SU-DHL-6 (cell line): ENCODE results near the gene RTRAF.

ENCODE experiments used
- H2AFZ ChIP-seq: fragments of 200-600 bp; sonication (generic); 2 replicates; pipeline ENCODE4 v1.6.1; 2014; ENCODE audit warnings: low read depth, mild to moderate bottlenecking, moderate library complexity, mixed read lengths, antibody characterized with exemption, low read length; ENCODE audit not compliant: severe bottlenecking
- H3F3A ChIP-seq: fragments of 200-600 bp; shearing (Covaris generic); 2 replicates; pipeline ENCODE4 v1.6.0; 2016; ENCODE audit warnings: antibody characterized with exemption, mild to moderate bottlenecking; ENCODE audit not compliant: insufficient read depth
- H3K27ac ChIP-seq: fragments of 200-600 bp; sonication (generic); 2 replicates; pipeline ENCODE4 v1.5.1; 2016; ENCODE audit warnings: low read depth, mild to moderate bottlenecking, low read length, moderate library complexity, mixed read lengths
- H3K27me3 ChIP-seq: fragments of 200-600 bp; sonication (generic), shearing (Covaris generic); 2 replicates; pipeline ENCODE4 v1.6.0; 2014; ENCODE audit warnings: mild to moderate bottlenecking, low read length
- H3K36me3 ChIP-seq: fragments of 200-600 bp; sonication (generic); 2 replicates; pipeline ENCODE4 v1.6.1; 2014; ENCODE audit warnings: mild to moderate bottlenecking, low read length, mixed read lengths
- H3K4me2 ChIP-seq: fragments of 300-600, 200-600 bp; shearing (Covaris generic), sonication (generic); 2 replicates; pipeline ENCODE4 v1.6.0; 2014; ENCODE audit warnings: low read length, low read depth, mild to moderate bottlenecking; ENCODE audit not compliant: poor library complexity, severe bottlenecking
- H3K4me3 ChIP-seq: fragments of 200-600 bp; sonication (generic); 2 replicates; pipeline ENCODE4 v1.5.1; 2014; ENCODE audit warnings: antibody characterized with exemption, low read length, mild to moderate bottlenecking, mixed read lengths; ENCODE audit not compliant: insufficient read depth, poor library complexity, severe bottlenecking
- H3K79me2 ChIP-seq: fragments of 200-600 bp; sonication (generic); 2 replicates; pipeline ENCODE4 v1.6.1; 2014; ENCODE audit warnings: mild to moderate bottlenecking, low read length, moderate library complexity; ENCODE audit not compliant: insufficient read depth
- H3K9ac ChIP-seq: fragments of 200-600 bp; sonication (generic); 2 replicates; pipeline ENCODE4 v1.7.0; 2014; ENCODE audit warnings: mild to moderate bottlenecking, low read length
- H3K9me2 ChIP-seq: fragments of 200-600 bp; sonication (generic); replicated peaks from 2 replicates; pipeline ENCODE4 v1.6.1; 2014; ENCODE audit warnings: low read length; ENCODE audit not compliant: insufficient read depth
- H3K9me3 ChIP-seq: fragments of 200-600 bp; sonication (generic); 2 replicates; pipeline ENCODE4 v1.6.1; 2014; ENCODE audit warnings: low read length, mixed read lengths; ENCODE audit not compliant: insufficient read depth
- H4K20me1 ChIP-seq: fragments of 200-600 bp; sonication (generic); 2 replicates; pipeline ENCODE4 v1.6.1; 2014; ENCODE audit warnings: low read depth, mild to moderate bottlenecking, antibody characterized with exemption, low read length, moderate library complexity, mixed read lengths
- CTCF ChIP-seq: fragments of 200-600 bp; sonication (generic); IDR thresholded peaks from one replicate; pipeline ENCODE4 v1.5.1; 2017; ENCODE audit warnings: antibody characterized with exemption, mild to moderate bottlenecking, low read length, moderate library complexity; ENCODE audit not compliant: insufficient read depth, poor library complexity, severe bottlenecking
- EZH2phosphoT487 ChIP-seq: fragments of 200-600 bp; sonication (generic), shearing (Covaris generic); conservative IDR thresholded peaks from 2 replicates; pipeline ENCODE4 v1.6.1; 2018; ENCODE audit warnings: mild to moderate bottlenecking, antibody characterized with exemption, low read length, moderate library complexity, mixed read lengths

The RTRAF gene

GRCh38 chr14:51989293-51990234 is at the start of gene RTRAF:
Gene RTRAF (plus strand): TSS chr14:51989546. CDS start chr14:51989640, 94 bp downstream.
- peaks cover 42% of the 10 kb centered on the region for H3K79me2 ChIP-seq
- H4K20me1 ChIP-seq, result no peaks in the 10 kb centered on the region
- H3K9me3 ChIP-seq, result no peaks in the 10 kb centered on the region
- H3K36me3 ChIP-seq, result peaks cover 22% of the 10 kb centered on the region
- no peaks in the 10 kb centered on the region for H3K9me2 ChIP-seq
- TF ChIP-seq CTCF (no peak), EZH2phosphoT487 (no peak)
- H3F3A ChIP-seq, result peaks cover 6% of the 10 kb centered on the region; the same call in 1 of the 2 replicates
- no peaks in the 10 kb centered on the region for H3K27me3 ChIP-seq
- H2AFZ ChIP-seq, result peak within 1 kb of the TSS; percentile 80
- peak within 1 kb of the TSS; percentile 93 for H3K9ac ChIP-seq
- peak within 1 kb of the TSS; percentile 87 for H3K4me2 ChIP-seq
- peak within 1 kb of the TSS; percentile 48 for H3K27ac ChIP-seq
- peak within 1 kb of the TSS; percentile 81 for H3K4me3 ChIP-seq

GRCh38 chr14:51939755-51940301 is 49.5 kb upstream of the RTRAF start:
- H3K36me3 ChIP-seq, result no peaks in the 10 kb centered on the region
- no peak overlapping the region for H3K4me3 ChIP-seq
- no peak overlapping the region for H3K9ac ChIP-seq
- TF ChIP-seq CTCF (no peak), EZH2phosphoT487 (no peak)
- H4K20me1 ChIP-seq, result no peaks in the 10 kb centered on the region
- H3K27ac ChIP-seq, result no peak overlapping the region
- H3K9me3 ChIP-seq, result no peaks in the 10 kb centered on the region
- no peaks in the 10 kb centered on the region for H3K27me3 ChIP-seq
- no peaks in the 10 kb centered on the region for H3K9me2 ChIP-seq
- H3F3A ChIP-seq, result no peaks in the 10 kb centered on the region
- H2AFZ ChIP-seq, result no peak overlapping the region
- H3K79me2 ChIP-seq, result no peaks in the 10 kb centered on the region
- H3K4me2 ChIP-seq, result no peak overlapping the region

- TF ChIP-seq CTCF (no peak), EZH2phosphoT487 (no peak)
- Histone ChIP-seq H3K4me3 (no peak overlapping the region), H2AFZ (no peak overlapping the region), H3K27me3 (no peaks in the 10 kb centered on the region), H3K9ac (no peak overlapping the region), H3F3A (no peaks in the 10 kb centered on the region), H3K9me3 (no peaks in the 10 kb centered on the region), H3K36me3 (no peaks in the 10 kb centered on the region), H3K79me2 (no peaks in the 10 kb centered on the region), H4K20me1 (no peaks in the 10 kb centered on the region), H3K27ac (no peak overlapping the region), H3K9me2 (no peaks in the 10 kb centered on the region), H3K4me2 (no peak overlapping the region)
Measured at GRCh38 chr14:51942971-51943370, 46.4 kb upstream of the RTRAF start.
